HepG2 (cell line): ENCODE results near the gene LUZP1. TPM values are rescaled to one million over a fixed set of nuclear protein-coding genes. Genes with fewer than 3 reads are reported as not detected.

Source experiments
- AHDC1 ChIP-seq: sonication (generic); formaldehyde crosslinking; IDR thresholded peaks from 2 replicates; pipeline ENCODE4 v1.5.1; 2020; ENCODE audit warnings: mild to moderate bottlenecking, missing genetic modification reagents, borderline replicate concordance
- ATM ChIP-seq: fragments of 450-650 bp; IDR thresholded peaks from 2 replicates; pipeline ENCODE4 v1.7.1; 2017; ENCODE audit warnings: mild to moderate bottlenecking, borderline replicate concordance
- BCL3 ChIP-seq: sonication (generic); formaldehyde crosslinking; IDR thresholded peaks from 2 replicates; pipeline ENCODE4 v1.5.1; 2020; ENCODE audit warnings: mild to moderate bottlenecking, missing genetic modification reagents, moderate library complexity
- DDIT3 ChIP-seq: sonication (generic); formaldehyde crosslinking; IDR thresholded peaks from 2 replicates; pipeline ENCODE4 v1.4.0; 2020; ENCODE audit warnings: mild to moderate bottlenecking, missing genetic modification reagents
- GATAD2A ChIP-seq: IDR thresholded peaks from 2 replicates; pipeline ENCODE4 v1.6.1; 2016
- HOXD1 ChIP-seq: sonication (generic); formaldehyde crosslinking; IDR thresholded peaks from 2 replicates; pipeline ENCODE4 v1.5.0; 2020; ENCODE audit warnings: missing genetic modification reagents
- IKZF5 ChIP-seq: IDR thresholded peaks from 2 replicates; pipeline ENCODE4 v1.6.1; 2018; ENCODE audit warnings: missing genetic modification reagents, mild to moderate bottlenecking, missing compliant biosample characterization
- KMT2B ChIP-seq: IDR thresholded peaks from 2 replicates; pipeline ENCODE4 v1.6.1; 2016; ENCODE audit warnings: missing genetic modification reagents, missing compliant biosample characterization
- MATR3 ChIP-seq: sonication (generic); formaldehyde crosslinking; IDR thresholded peaks from 2 replicates; pipeline ENCODE4 v1.4.0; 2020; ENCODE audit warnings: missing genetic modification reagents
- MYPOP ChIP-seq: sonication (generic); formaldehyde crosslinking; IDR thresholded peaks from 2 replicates; pipeline ENCODE4 v1.8.1; 2023; ENCODE audit warnings: mild to moderate bottlenecking, moderate library complexity, missing genetic modification reagents
- PATZ1 ChIP-seq: sonication (generic); formaldehyde crosslinking; IDR thresholded peaks from 2 replicates; pipeline ENCODE4 v1.4.0; 2020; ENCODE audit warnings: missing genetic modification reagents
- TMF1 ChIP-seq: sonication (generic); formaldehyde crosslinking; IDR thresholded peaks from 2 replicates; pipeline ENCODE4 v1.8.1; 2022; ENCODE audit warnings: low read depth, missing genetic modification reagents
- ZNF224 ChIP-seq: sonication (generic); formaldehyde crosslinking; IDR thresholded peaks from 2 replicates; pipeline ENCODE4 v1.5.0; 2020; ENCODE audit warnings: mild to moderate bottlenecking, missing genetic modification reagents
- ZNF343 ChIP-seq: sonication (generic); formaldehyde crosslinking; IDR thresholded peaks from 2 replicates; pipeline ENCODE4 v1.4.0; 2020; ENCODE audit warnings: mild to moderate bottlenecking, missing genetic modification reagents
- ZNF354B ChIP-seq: sonication (generic); formaldehyde crosslinking; IDR thresholded peaks from 2 replicates; pipeline ENCODE4 v1.8.0; 2022; ENCODE audit warnings: mild to moderate bottlenecking, missing genetic modification reagents
- ZNF382 ChIP-seq: sonication (generic); formaldehyde crosslinking; IDR thresholded peaks from 2 replicates; pipeline ENCODE4 v1.5.0; 2020; ENCODE audit warnings: missing genetic modification reagents, mild to moderate bottlenecking, borderline replicate concordance
- ZNF572 ChIP-seq: sonication (generic); formaldehyde crosslinking; IDR thresholded peaks from 2 replicates; pipeline ENCODE4 v1.5.1; 2020; ENCODE audit warnings: mild to moderate bottlenecking, missing genetic modification reagents
- polyA plus RNA-seq, 8 experiments: library from polyadenylated mRNA; depleted of rRNA in 3 of 8; stranded (reverse) in 7 of 8; unstranded in 1 of 8; fragments of >200 nt; fragmentation: Illumina TruSeq in 4 of 8; extraction: Trizol in 4 of 8; gene quantifications; 2 replicates each; pipeline versions ENCODE4 v1.2.1 to v1.2.3, GENCODE V29; 2011 to 2016; ENCODE audit warnings: low read depth in 4 of 8, missing spikeins in 1 of 8, mixed read lengths in 1 of 8; ENCODE audit not compliant: insufficient read depth in 1 of 8
- total RNA-seq, 5 experiments: library from RNA; depleted of rRNA; stranded (reverse); fragments of >200 nt; fragmentation: Illumina TruSeq; extraction: Trizol; gene quantifications; 2 replicates each; pipeline ENCODE4 v1.2.3, GENCODE V29; 2016; ENCODE audit warnings: low read depth in 1 of 5

The LUZP1 gene
- total and polyA plus RNA-seq, 2 of the 13 experiments (the other 11 are each of a cell fraction or from before 2014, with no cell fraction given), result 6.9 to 12.7 TPM

GRCh38 chr1:23177438-23178380 lies 9.1 kb upstream of the LUZP1 start (continued):
- TF ChIP-seq AHDC1 (no peak), KMT2B (CRISPR knock-in tag) (no peak), TMF1 (CRISPR knock-in tag) (0 out of 2 replicates have a peak, but pooled peaks have one; percentile 58), PATZ1 (CRISPR knock-in tag) (peak; percentile 66), ZNF572 (CRISPR knock-in tag) (no peak), IKZF5 (CRISPR knock-in tag) (no peak), DDIT3 (CRISPR knock-in tag) (no peak), HOXD1 (no peak), MATR3 (no peak), BCL3 (CRISPR knock-in tag) (peak; percentile 84), ZNF343 (CRISPR knock-in tag) (no peak), ZNF382 (CRISPR knock-in tag) (no peak), ZNF354B (CRISPR knock-in tag) (peak; percentile 60; the same call in 1 of the 2 replicates), GATAD2A (CRISPR knock-in tag) (no peak), ATM (no peak), MYPOP (CRISPR knock-in tag) (peak; percentile 87), ZNF224 (no peak)
